ENCODE data around the gene SHROOM1. TPM values are rescaled to one million over a fixed set of nuclear protein-coding genes. Genes with fewer than 3 reads are reported as not detected.
"Not testable (repeated sequence)": the region's sequence is repeated elsewhere in the genome, so short reads cannot be mapped to it uniquely, and the experiment has no call there.

Gene SHROOM1
- total RNA-seq, 2 donors from 2014 or later = 0.54 to 3.4 TPM

- Mint-ChIP-seq H3K36me3 (ENCODE audit: low read depth) (no peaks in the 10 kb centered on the region), H3K4me3 (peak within 1 kb of the TSS; percentile 42), H3K27me3 (peaks cover 35% of the 10 kb centered on the region), H3K4me1 (no peaks in the 10 kb centered on the region), H3K9me3 (no peaks in the 10 kb centered on the region), H3K27ac (no peak within 1 kb of the TSS)
- peak; percentile 32 for ATAC-seq (replicated peaks)
Observed at GRCh38 chr5:132812781-132813598, 17.5 kb downstream of the SHROOM1 start, which contains the start of gene SOWAHA. TSS of gene SOWAHA (plus strand) at chr5:132813302. CDS start at chr5:132813622, 320 bp downstream.

GRCh38 chr5:132812123-132812765, 18.2 kb downstream of the SHROOM1 start:
- Mint-ChIP-seq H3K4me1 (no peaks in the 10 kb centered on the region), H3K27me3 (peaks cover 39% of the 10 kb centered on the region), H3K27ac (no peak overlapping the region), H3K36me3 (ENCODE audit: low read depth) (no peaks in the 10 kb centered on the region), H3K9me3 (no peaks in the 10 kb centered on the region), H3K4me3 (peak overlapping the region; percentile 42)
- ATAC-seq (replicated peaks) = no peak

- no peak overlapping the region for H3K4me3 Mint-ChIP-seq
- H3K27ac Mint-ChIP-seq = no peak overlapping the region
- H3K36me3 Mint-ChIP-seq (ENCODE audit: low read depth) = no peaks in the 10 kb centered on the region
- H3K9me3 Mint-ChIP-seq = no peaks in the 10 kb centered on the region
- ATAC-seq (replicated peaks) = no peak
- H3K27me3 Mint-ChIP-seq = peaks cover 39% of the 10 kb centered on the region
- H3K4me1 Mint-ChIP-seq = no peaks in the 10 kb centered on the region
Observed at GRCh38 chr5:132810605-132811004, 19.8 kb downstream of the SHROOM1 start.

- Mint-ChIP-seq H3K27me3 (peaks cover 48% of the 10 kb centered on the region), H3K36me3 (ENCODE audit: low read depth) (no peaks in the 10 kb centered on the region), H3K27ac (no peak overlapping the region), H3K4me1 (no peaks in the 10 kb centered on the region), H3K9me3 (no peaks in the 10 kb centered on the region), H3K4me3 (no peak overlapping the region)
- ATAC-seq (replicated peaks) = no peak
Observed at GRCh38 chr5:132808866-132809265, 21.6 kb downstream of the SHROOM1 start.

DNA sequence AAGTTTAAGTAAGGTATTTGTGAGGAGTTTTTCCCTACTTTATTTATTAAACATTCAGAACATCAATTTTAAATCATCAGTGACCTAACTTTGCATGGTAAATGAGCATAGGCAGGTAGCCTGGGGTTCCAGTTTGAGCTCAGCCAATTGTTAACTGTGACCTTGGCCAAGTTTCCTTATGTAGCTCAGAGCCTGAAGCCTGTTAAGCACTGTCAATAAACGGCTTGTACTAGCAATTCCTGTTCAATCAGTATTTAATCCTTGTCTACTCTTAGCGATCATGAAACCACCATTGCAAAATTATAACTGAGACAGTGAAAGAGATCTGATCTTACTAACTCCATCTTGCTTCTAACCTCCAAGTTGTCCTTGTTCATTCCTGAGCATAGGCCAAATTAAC, 22.0 kb downstream of the SHROOM1 start:
- Mint-ChIP-seq H3K4me1 (no peaks in the 10 kb centered on the region), H3K9me3 (no peaks in the 10 kb centered on the region), H3K4me3 (no peak overlapping the region), H3K27me3 (peaks cover 51% of the 10 kb centered on the region), H3K36me3 (ENCODE audit: low read depth) (no peaks in the 10 kb centered on the region), H3K27ac (no peak overlapping the region)
- ATAC-seq (replicated peaks) = no peak

DNA sequence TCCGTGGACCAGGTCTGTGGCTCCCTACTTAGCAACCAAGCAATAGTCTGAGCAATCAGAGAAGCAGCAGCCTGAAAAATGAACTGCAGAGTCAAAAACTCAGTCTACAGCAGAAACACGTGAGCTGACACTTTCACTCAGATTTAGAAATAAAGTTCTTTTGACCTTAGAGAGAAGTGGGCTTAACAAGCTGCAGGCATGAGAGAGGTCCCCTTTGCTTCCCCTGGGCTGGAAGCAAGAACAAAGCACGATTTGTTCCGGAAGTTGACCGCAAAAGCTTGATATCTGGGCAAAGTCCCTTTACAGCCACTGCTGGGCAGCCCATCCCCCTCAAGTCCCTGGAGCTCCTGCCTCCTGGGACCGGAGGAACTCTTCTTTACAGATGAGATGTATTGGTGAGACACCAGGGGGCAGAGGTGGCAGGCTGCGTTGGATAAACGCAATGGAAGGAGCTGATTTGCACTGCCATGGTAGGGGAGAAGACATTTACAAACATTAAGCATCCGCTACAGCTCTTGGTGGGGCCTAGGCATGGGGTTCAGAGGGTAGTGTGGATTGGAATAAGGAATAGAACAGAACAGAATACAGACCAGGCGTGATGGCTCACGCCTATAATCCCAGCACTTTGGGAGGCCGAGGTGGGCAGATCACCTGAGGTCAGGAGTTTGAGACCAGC, 23.1 kb downstream of the SHROOM1 start:
- Mint-ChIP-seq H3K4me3 (no peak overlapping the region), H3K27ac (no peak overlapping the region), H3K36me3 (ENCODE audit: low read depth) (no peaks in the 10 kb centered on the region), H3K4me1 (no peaks in the 10 kb centered on the region), H3K27me3 (peaks cover 53% of the 10 kb centered on the region), H3K9me3 (no peaks in the 10 kb centered on the region)
- ATAC-seq (replicated peaks) = no peak

DNA sequence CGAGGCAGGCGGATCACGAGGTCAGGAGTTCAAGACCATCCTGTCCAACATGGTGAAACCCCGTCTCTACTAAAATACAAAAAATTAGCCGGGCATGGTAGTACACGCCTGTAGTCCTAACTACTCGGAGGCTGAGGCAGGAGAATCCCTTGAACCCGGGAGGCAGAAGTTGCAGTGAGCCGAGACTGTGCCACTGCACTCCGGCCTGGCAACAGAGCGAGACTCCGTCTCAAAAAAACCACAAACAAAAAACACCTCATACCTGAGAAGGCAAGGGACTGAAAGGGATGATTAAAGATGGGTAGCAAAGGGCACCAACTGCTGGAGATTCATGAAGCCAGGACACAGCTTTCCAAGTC, 23.7 kb downstream of the SHROOM1 start:
- H3K4me1 Mint-ChIP-seq; H3K36me3 Mint-ChIP-seq (ENCODE audit: low read depth); H3K9me3 Mint-ChIP-seq; H3K4me3 Mint-ChIP-seq; ATAC-seq (replicated peaks); H3K27ac Mint-ChIP-seq: not testable (repeated sequence)
- H3K27me3 Mint-ChIP-seq = peaks cover 55% of the 10 kb centered on the region

- H3K27me3 Mint-ChIP-seq = peaks cover 46% of the 10 kb centered on the region
- ATAC-seq (replicated peaks) = not testable (repeated sequence)
Observed at GRCh38 chr5:132805872-132806271, 24.6 kb downstream of the SHROOM1 start.

GRCh38 chr5:132804219-132804618, 26.2 kb downstream of the SHROOM1 start:
- not testable (repeated sequence) for H3K4me3 Mint-ChIP-seq; H3K4me1 Mint-ChIP-seq; ATAC-seq (replicated peaks); H3K9me3 Mint-ChIP-seq; H3K36me3 Mint-ChIP-seq (ENCODE audit: low read depth); H3K27ac Mint-ChIP-seq
- H3K27me3 Mint-ChIP-seq = peaks cover 43% of the 10 kb centered on the region

More at GRCh38 chr5:132805872-132806271, 24.6 kb downstream of the SHROOM1 start:
- not testable (repeated sequence) for H3K36me3 Mint-ChIP-seq (ENCODE audit: low read depth); H3K4me3 Mint-ChIP-seq; H3K9me3 Mint-ChIP-seq; H3K4me1 Mint-ChIP-seq; H3K27ac Mint-ChIP-seq

- not testable (repeated sequence) for H3K4me1 Mint-ChIP-seq; H3K27ac Mint-ChIP-seq; ATAC-seq (replicated peaks); H3K9me3 Mint-ChIP-seq; H3K36me3 Mint-ChIP-seq (ENCODE audit: low read depth); H3K4me3 Mint-ChIP-seq
- H3K27me3 Mint-ChIP-seq = peaks cover 41% of the 10 kb centered on the region
Observed at GRCh38 chr5:132802685-132803066, 27.8 kb downstream of the SHROOM1 start.

DNA sequence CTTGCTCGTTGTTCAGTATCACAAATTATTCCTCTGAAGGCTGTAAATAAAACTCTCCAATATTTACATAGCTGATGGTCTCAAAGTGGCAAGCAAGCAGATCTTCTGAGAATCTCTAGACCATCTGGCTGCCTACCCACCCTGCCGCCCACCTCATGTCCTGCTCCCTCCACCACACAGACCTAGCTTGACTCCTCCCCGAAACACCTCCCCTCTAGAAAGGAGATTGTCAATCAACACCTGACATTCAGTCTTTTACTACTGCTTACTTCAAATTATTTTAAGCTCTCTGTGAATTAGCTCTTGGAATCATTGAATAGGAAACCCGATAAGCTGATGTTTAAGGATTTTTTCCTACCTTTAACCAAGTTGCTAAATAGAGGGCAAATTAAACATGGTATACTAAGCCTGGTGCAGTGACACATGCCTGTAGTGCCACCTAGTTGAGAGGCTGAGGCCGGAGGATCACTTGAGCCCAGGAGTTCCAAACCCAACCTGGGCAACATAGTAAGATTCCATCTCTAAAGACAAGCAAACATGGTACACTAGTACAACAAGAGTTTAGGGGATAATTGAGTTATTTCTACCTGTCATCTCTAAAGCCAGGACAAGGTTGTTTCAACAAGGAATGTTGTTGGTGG, 28.3 kb downstream of the SHROOM1 start:
- no peak overlapping the region for H3K4me3 Mint-ChIP-seq
- H3K27me3 Mint-ChIP-seq = peaks cover 37% of the 10 kb centered on the region
- H3K9me3 Mint-ChIP-seq = no peaks in the 10 kb centered on the region
- no peak for ATAC-seq (replicated peaks)
- H3K27ac Mint-ChIP-seq = no peak overlapping the region
- no peaks in the 10 kb centered on the region for H3K36me3 Mint-ChIP-seq (ENCODE audit: low read depth)
- H3K4me1 Mint-ChIP-seq = no peaks in the 10 kb centered on the region

- ATAC-seq (replicated peaks) = no peak
- Mint-ChIP-seq H3K4me1 (no peaks in the 10 kb centered on the region), H3K27me3 (peaks cover 40% of the 10 kb centered on the region), H3K4me3 (no peak overlapping the region), H3K9me3 (no peaks in the 10 kb centered on the region), H3K36me3 (ENCODE audit: low read depth) (no peaks in the 10 kb centered on the region), H3K27ac (no peak overlapping the region)
Observed at GRCh38 chr5:132800545-132800944, 29.9 kb downstream of the SHROOM1 start.

DNA sequence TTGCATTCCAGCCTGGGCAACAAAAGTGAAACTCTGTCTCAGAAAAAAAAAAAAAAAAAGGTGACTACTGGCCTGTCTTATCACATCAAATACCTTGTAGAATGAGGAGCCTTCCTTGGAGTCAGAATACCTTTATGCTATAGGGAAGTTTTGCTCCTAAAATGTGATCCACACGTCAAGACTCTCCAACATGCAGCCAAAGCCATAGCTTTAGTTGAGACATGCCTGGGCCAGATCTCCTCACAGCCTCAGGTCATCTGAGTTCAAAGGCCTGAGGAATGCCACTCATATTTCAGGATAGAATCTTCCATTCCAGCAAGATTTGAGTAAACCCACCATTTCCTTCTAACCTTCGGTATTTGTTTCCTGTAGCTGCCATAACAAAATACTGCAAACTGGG, 31.1 kb downstream of the SHROOM1 start:
- Mint-ChIP-seq H3K4me1 (no peaks in the 10 kb centered on the region), H3K27me3 (peaks cover 35% of the 10 kb centered on the region), H3K4me3 (no peak overlapping the region), H3K9me3 (no peaks in the 10 kb centered on the region), H3K27ac (no peak overlapping the region), H3K36me3 (ENCODE audit: low read depth) (no peaks in the 10 kb centered on the region)
- no peak for ATAC-seq (replicated peaks)

DNA sequence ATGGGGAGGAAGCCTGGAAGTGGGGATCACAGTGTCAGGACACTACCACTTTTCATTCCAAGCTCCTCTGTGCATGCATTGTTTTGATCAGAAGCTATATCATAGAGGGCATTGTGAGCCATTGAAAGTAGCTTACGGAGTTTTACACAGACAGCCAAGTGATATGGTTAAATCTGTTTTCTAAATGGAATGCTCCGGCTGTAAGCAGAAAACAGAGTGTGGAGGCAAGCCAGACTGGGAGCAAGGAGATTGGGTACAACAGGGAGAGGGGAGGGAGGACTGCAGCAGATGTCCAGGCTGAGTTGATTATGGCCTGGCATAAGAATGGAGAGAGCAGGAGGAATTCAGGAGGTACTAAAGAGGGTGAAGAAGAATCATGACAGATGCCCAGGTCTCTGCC, 32.8 kb downstream of the SHROOM1 start:
- ATAC-seq (replicated peaks) = no peak
- Mint-ChIP-seq H3K36me3 (ENCODE audit: low read depth) (no peaks in the 10 kb centered on the region), H3K9me3 (no peaks in the 10 kb centered on the region), H3K4me1 (no peaks in the 10 kb centered on the region), H3K4me3 (no peak overlapping the region), H3K27me3 (peaks cover 20% of the 10 kb centered on the region), H3K27ac (no peak overlapping the region)

Data from activated T-helper 17 cell treated with anti-CD3 and anti-CD28 coated beads, Interleukin-2, amount 50 U/mL, for 72 hours (primary cell).